Measurements from ENCODE around the gene GPRASP1.
"Not testable (repeated sequence)": the region's sequence is repeated elsewhere in the genome, so short reads cannot be mapped to it uniquely, and the experiment has no call there.

GPRASP1 gene

GRCh38 chrX:102651242-102652011 lies at the start of gene GPRASP1:
TSS of gene GPRASP1 (plus strand) at chrX:102651483. CDS start at chrX:102653914, 2,431 bp downstream.
- DNase-seq (ENCODE audit: low read depth, low spot score) = peak; percentile 77

GRCh38 chrX:102604327-102604726 lies 47.0 kb upstream of the GPRASP1 start:
- DNase-seq (ENCODE audit: low read depth, low spot score) = no peak

- DNase-seq (ENCODE audit: low read depth, low spot score) = no peak
Measured at GRCh38 chrX:102606115-102606514, 45.2 kb upstream of the GPRASP1 start.

GRCh38 chrX:102610905-102611304 lies 40.4 kb upstream of the GPRASP1 start:
- no peak for DNase-seq (ENCODE audit: low read depth, low spot score)

- DNase-seq (ENCODE audit: low read depth, low spot score) = no peak
Measured at GRCh38 chrX:102624105-102624504, 27.2 kb upstream of the GPRASP1 start.

- no peak for DNase-seq (ENCODE audit: low read depth, low spot score)
Measured at GRCh38 chrX:102627640-102628039, 23.6 kb upstream of the GPRASP1 start.

- no peak for DNase-seq (ENCODE audit: low read depth, low spot score)
Measured at GRCh38 chrX:102637561-102637960, 13.7 kb upstream of the GPRASP1 start.

GRCh38 chrX:102650903-102651241 lies 411 bp upstream of the GPRASP1 start:
- DNase-seq (ENCODE audit: low read depth, low spot score) = no peak

GRCh38 chrX:102652031-102652688 lies 877 bp downstream of the GPRASP1 start:
- DNase-seq (ENCODE audit: low read depth, low spot score) = peak; percentile 61

GRCh38 chrX:102654696-102655095 lies 3.4 kb downstream of the GPRASP1 start:
- DNase-seq (ENCODE audit: low read depth, low spot score) = no peak

GRCh38 chrX:102658556-102658955 lies 7.3 kb downstream of the GPRASP1 start:
- no peak for DNase-seq (ENCODE audit: low read depth, low spot score)

GRCh38 chrX:102659790-102660757 lies 8.8 kb downstream of the GPRASP1 start:
- DNase-seq (ENCODE audit: low read depth, low spot score) = peak; percentile 97

- not testable (repeated sequence) for DNase-seq (ENCODE audit: low read depth, low spot score)
Measured at GRCh38 chrX:102663820-102664219, 12.5 kb downstream of the GPRASP1 start.

- DNase-seq (ENCODE audit: low read depth, low spot score) = not testable (repeated sequence)
Measured at GRCh38 chrX:102667034-102667433, 15.8 kb downstream of the GPRASP1 start.

GRCh38 chrX:102669526-102669925 lies 18.2 kb downstream of the GPRASP1 start:
- no peak for DNase-seq (ENCODE audit: low read depth, low spot score)

GRCh38 chrX:102672856-102673255 lies 21.6 kb downstream of the GPRASP1 start:
- DNase-seq (ENCODE audit: low read depth, low spot score) = no peak

GRCh38 chrX:102677479-102677878 lies 26.2 kb downstream of the GPRASP1 start:
- DNase-seq (ENCODE audit: low read depth, low spot score) = not testable (repeated sequence)

GRCh38 chrX:102684772-102685520 lies 33.7 kb downstream of the GPRASP1 start:
- DNase-seq (ENCODE audit: low read depth, low spot score) = no peak

GRCh38 chrX:102694749-102695148 lies 43.5 kb downstream of the GPRASP1 start:
- no peak for DNase-seq (ENCODE audit: low read depth, low spot score)

- no peak for DNase-seq (ENCODE audit: low read depth, low spot score)
Measured at GRCh38 chrX:102696306-102696705, 45.0 kb downstream of the GPRASP1 start.

- no peak for DNase-seq (ENCODE audit: low read depth, low spot score)
Measured at GRCh38 chrX:102697494-102697893, 46.2 kb downstream of the GPRASP1 start.

Measured in ELF-1 (cell line).